ENCODE data around the gene DNAH17.

- TF ChIP-seq CTCF (IDR thresholded peaks at IDR 0.05), result no peak
- no peak for TF ChIP-seq EP300 (IDR thresholded peaks at IDR 0.05; ENCODE audit: low read depth)
- TF ChIP-seq POLR2AphosphoS5 (IDR thresholded peaks at IDR 0.05), result no peak
Measured at GRCh38 chr17:78399028-78399692, 178.0 kb downstream of the DNAH17 start.

Measured in transverse colon (tissue), 4 donors.